Thyroid gland (tissue), 4 donors: ENCODE data around the gene SLC18A2.

Experiments
- CTCF ChIP-seq, 6 experiments: fragments of 200-600 bp in 3 of 6; fragments of 450-650 bp in 3 of 6; sonication (generic) in 3 of 6; IDR thresholded peaks; one replicate each; pipeline ENCODE4 v1.5.1; 2016 to 2019; ENCODE audit warnings: antibody characterized with exemption in 6 of 6, mild to moderate bottlenecking in 2 of 6, inconsistent platforms in 1 of 6, moderate library complexity in 1 of 6
- POLR2A ChIP-seq, 2 donors: fragments of 450-650 bp; IDR thresholded peaks; one replicate each; pipeline ENCODE4 v1.6.1; 2017; ENCODE audit warnings: antibody characterized with exemption in 2 of 2, mild to moderate bottlenecking in 2 of 2, moderate library complexity in 1 of 2

GRCh38 chr10:117197189-117197588 is 43.7 kb upstream of the SLC18A2 start, which contains the start of gene KCNK18:
- TF ChIP-seq CTCF (IDR thresholded peaks at IDR 0.05) (no peak), POLR2A (IDR thresholded peaks at IDR 0.05) (no peak)
